Sigmoid colon (tissue), 4 donors: ENCODE data around the gene CD27.

Experiments used
- EP300 ChIP-seq, 4 donors: sonication (generic); formaldehyde crosslinking; IDR thresholded peaks; one replicate each; pipeline ENCODE4 v1.6.1; 2017; ENCODE audit warnings: antibody characterized with exemption in 4 of 4
- POLR2A ChIP-seq, 2 donors: fragments of 450-650 bp; IDR thresholded peaks; one replicate each; pipeline ENCODE4 v1.6.1; 2016; ENCODE audit warnings: antibody characterized with exemption in 2 of 2, mild to moderate bottlenecking in 2 of 2, moderate library complexity in 2 of 2
- POLR2AphosphoS5 ChIP-seq, 4 donors: sonication (generic); formaldehyde crosslinking; IDR thresholded peaks; one replicate each; pipeline ENCODE4 v1.6.1; 2017; ENCODE audit warnings: antibody characterized with exemption in 4 of 4
- TF ChIP-seq, protein P1 (sequence below), 4 experiments: fragments of 450-650 bp in 3 of 4; fragments of 200-600 bp in 1 of 4; IDR thresholded peaks; one replicate each; pipeline ENCODE4 v1.5.1; 2016 to 2019; ENCODE audit warnings: antibody characterized with exemption in 4 of 4, mild to moderate bottlenecking in 3 of 4, moderate library complexity in 2 of 4

DNA sequence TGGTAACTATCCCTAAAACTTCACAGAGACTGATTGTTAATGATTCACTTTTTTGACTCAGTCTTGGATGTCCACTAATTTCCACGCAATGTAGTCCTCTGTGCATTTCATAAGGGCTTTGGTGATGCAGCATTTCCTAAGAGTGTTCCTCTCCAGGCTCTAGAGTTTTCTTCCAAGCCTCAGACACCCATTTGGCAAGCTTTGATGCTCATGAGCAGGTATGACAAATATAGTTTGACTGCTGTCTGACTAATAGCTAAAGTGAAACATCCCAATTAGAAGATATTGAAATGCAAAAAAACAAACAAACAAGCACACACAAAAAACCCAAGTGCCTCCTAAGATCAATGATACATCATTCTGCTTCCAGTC lies 27.2 kb downstream of the CD27 start:
- TF ChIP-seq, protein P1, sequence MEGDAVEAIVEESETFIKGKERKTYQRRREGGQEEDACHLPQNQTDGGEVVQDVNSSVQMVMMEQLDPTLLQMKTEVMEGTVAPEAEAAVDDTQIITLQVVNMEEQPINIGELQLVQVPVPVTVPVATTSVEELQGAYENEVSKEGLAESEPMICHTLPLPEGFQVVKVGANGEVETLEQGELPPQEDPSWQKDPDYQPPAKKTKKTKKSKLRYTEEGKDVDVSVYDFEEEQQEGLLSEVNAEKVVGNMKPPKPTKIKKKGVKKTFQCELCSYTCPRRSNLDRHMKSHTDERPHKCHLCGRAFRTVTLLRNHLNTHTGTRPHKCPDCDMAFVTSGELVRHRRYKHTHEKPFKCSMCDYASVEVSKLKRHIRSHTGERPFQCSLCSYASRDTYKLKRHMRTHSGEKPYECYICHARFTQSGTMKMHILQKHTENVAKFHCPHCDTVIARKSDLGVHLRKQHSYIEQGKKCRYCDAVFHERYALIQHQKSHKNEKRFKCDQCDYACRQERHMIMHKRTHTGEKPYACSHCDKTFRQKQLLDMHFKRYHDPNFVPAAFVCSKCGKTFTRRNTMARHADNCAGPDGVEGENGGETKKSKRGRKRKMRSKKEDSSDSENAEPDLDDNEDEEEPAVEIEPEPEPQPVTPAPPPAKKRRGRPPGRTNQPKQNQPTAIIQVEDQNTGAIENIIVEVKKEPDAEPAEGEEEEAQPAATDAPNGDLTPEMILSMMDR (IDR thresholded peaks at IDR 0.05) = no peak
- TF ChIP-seq EP300 (IDR thresholded peaks at IDR 0.05) (no peak), POLR2A (IDR thresholded peaks at IDR 0.05) (no peak), POLR2AphosphoS5 (IDR thresholded peaks at IDR 0.05) (no peak)
